ENCODE data around the gene FZD7. TPM values are rescaled to one million over a fixed set of nuclear protein-coding genes. Genes with fewer than 3 reads are reported as not detected.
A peak's percentile ranks its signal among the peaks of the same experiment; 100 is the strongest.

FZD7 gene
- total and polyA plus RNA-seq, 11 donors: 1.7 to 42.0 (median 19.3) TPM

DNA sequence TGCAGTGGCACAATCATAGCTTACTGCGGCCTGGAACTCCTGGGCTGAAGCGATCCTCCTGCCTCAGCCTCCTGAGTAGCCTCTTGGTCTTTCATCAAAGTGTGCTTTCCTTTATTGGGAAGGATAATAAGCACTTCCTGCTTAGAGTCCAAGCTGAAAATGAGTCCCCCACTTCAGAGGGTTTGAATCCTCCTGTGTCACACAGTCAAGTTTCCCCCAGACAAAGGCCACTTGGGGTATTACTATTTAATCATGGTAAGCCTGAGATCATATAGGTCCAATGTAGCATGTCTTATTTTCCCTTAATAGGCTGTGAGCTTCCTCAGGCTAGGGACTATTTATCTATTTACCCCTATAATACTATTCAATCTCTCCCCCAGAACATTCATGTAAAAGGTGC is 28.0 kb downstream of the FZD7 start:
- WGBS, 4 donors: 97 to 98% (median 97%) methylated on average over 2 of the region's 2 CpGs
- H3K36me3 ChIP-seq: no peaks in the 10 kb centered on the region
- DNase-seq: no peak
- intact Hi-C loops (cut with DNase I): loop anchor here in 2 of 10 donors (10.0 kb wide), 2 partner anchors 93 to 207 kb away; no protein-coding TSS in a partner anchor
- no peak overlapping the region for H3K27ac ChIP-seq
- no peak for ATAC-seq
- H3K9me3 ChIP-seq: no peaks in the 10 kb centered on the region
- TF ChIP-seq CTCF (IDR thresholded peaks at IDR 0.05) (no peak), POLR2A (IDR thresholded peaks at IDR 0.05) (no peak)
- no peak overlapping the region for H3K4me3 ChIP-seq
- peaks cover 0 to 5% (median 0%) of the 10 kb centered on the region in 9 donors for H3K27me3 ChIP-seq
- H3K4me1 ChIP-seq: peaks cover 0 to 12% (median 5%) of the 10 kb centered on the region in 12 donors

DNA sequence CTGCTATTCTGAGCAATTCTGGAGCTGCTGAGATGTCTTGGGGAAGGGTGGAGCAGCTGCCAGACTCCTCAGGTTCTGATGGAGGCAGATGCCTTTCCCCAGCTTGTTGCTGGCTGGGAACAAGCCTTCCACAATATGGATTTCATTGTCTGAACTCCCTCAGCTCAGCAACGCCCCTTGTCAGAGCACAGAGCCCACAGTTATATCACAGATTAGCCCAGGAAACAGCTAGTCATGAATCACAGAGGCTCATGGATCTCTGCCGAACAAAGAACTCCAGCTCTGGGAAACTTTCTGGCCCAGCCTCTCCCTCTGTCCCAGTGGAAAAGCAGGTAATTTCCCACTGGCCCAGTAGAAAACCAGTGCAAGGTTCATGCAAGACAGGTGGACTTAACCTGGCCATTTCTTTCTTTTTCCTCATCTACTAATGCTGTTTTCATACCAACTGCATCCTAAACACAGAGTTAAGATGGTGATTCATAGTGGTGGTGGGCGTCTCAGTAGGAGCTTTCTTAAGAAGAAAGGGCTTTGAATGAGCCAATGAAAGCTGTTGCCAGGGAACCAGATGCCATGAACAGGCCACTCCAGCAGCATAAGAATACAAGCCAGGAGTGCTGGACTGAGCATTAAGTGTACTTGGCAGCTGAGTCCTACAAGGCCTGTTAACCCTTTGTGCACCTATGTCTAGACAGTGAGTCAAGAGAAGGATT is 30.7 kb downstream of the FZD7 start:
- 17 to 31% (median 24%) methylated on average over 3 of the region's 3 CpGs for WGBS, 4 donors
- Histone ChIP-seq H3K9me3 (no peaks in the 10 kb centered on the region), H3K27me3 (no peaks in the 10 kb centered on the region), H3K4me3 (no peak overlapping the region), H3K36me3 (no peaks in the 10 kb centered on the region), H3K27ac (peak overlapping the region in 3 of 12 donors; percentile 5 to 40 (median 28)), H3K4me1 (peaks cover 0 to 12% (median 5%) of the 10 kb centered on the region in 12 donors)
- no peak for TF ChIP-seq CTCF (IDR thresholded peaks at IDR 0.05)
- TF ChIP-seq POLR2A (IDR thresholded peaks at IDR 0.05): no peak
- intact Hi-C loops (cut with DNase I): loop anchor here in 2 of 10 donors (10.0 kb wide), 2 partner anchors 90 to 210 kb away; no protein-coding TSS in a partner anchor
- peak in 3 of 5 donors; percentile 20 to 52 (median 34) for DNase-seq
- peak; percentile 32 to 92 (median 80) for ATAC-seq

DNA sequence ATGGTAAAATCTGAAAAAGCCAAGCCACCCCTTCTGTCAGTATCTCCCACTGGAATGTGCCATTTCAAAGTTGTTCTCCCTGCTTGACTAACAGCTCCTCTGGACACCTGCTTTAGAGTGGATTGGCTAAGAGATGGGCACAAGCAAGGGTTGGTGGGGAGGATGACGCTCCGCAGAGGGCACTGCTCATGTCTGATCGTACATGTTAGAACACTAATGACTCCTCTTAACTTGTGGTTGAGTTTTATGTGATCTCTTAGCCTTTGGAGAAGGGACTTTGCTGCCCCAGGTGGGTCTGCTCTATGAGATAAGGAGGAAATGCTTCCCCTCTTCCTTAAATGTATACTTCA is 31.2 kb downstream of the FZD7 start:
- Histone ChIP-seq H3K9me3 (no peaks in the 10 kb centered on the region), H3K36me3 (no peaks in the 10 kb centered on the region), H3K4me1 (peaks cover 0 to 12% (median 5%) of the 10 kb centered on the region in 12 donors), H3K27me3 (no peaks in the 10 kb centered on the region), H3K4me3 (no peak overlapping the region), H3K27ac (no peak overlapping the region)
- ATAC-seq (no peak), DNase-seq (no peak)
- intact Hi-C loops (cut with DNase I): loop anchor here in 2 of 10 donors (10.0 kb wide), 2 partner anchors 90 to 210 kb away; no protein-coding TSS in a partner anchor
- WGBS, 4 donors: 80 to 94% (median 91%) methylated on average over 3 of the region's 3 CpGs
- TF ChIP-seq POLR2A (IDR thresholded peaks at IDR 0.05): no peak

DNA sequence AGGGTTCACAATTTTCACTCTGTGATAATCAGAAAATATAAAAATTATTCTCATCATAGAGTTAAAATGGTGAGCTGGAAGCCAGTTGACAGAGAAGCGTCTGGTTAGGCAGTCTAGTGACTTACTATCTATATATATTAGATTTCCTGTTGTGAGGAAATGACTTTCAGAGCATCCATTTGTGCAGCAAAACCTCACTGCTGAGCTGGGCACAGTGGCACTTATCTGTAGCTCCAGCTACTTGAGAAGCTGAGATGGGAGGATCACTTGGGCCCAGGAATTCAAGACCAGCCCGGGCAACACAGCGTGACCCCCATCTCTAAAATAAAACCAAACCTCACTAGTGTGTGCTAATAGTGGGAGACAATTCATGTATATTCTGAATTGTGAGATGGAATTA is 32.2 kb downstream of the FZD7 start:
- ATAC-seq (no peak), DNase-seq (no peak)
- Histone ChIP-seq H3K4me3 (no peak overlapping the region), H3K4me1 (peaks cover 0 to 12% (median 5%) of the 10 kb centered on the region in 12 donors), H3K27me3 (no peaks in the 10 kb centered on the region), H3K9me3 (no peaks in the 10 kb centered on the region), H3K36me3 (no peaks in the 10 kb centered on the region), H3K27ac (no peak overlapping the region)
- intact Hi-C loops (cut with DNase I): loop anchor here in 2 of 10 donors (10.0 kb wide), 2 partner anchors 89 to 211 kb away; no protein-coding TSS in a partner anchor
- WGBS, 4 donors: 75 to 83% (median 78%) methylated on average over 3 of the region's 3 CpGs
- no peak for TF ChIP-seq POLR2A (IDR thresholded peaks at IDR 0.05)
- TF ChIP-seq CTCF (IDR thresholded peaks at IDR 0.05): no peak
